CD14-positive monocyte (primary cell): ENCODE measurements around the gene PABPC3. TPM values are rescaled to one million over a fixed set of nuclear protein-coding genes. Genes with fewer than 3 reads are reported as not detected.

Experiments
- DNase-seq, 3 donors: peaks; one replicate each; pipeline ENCODE4 v3.0.0-alpha.2; 2011 to 2022
- H2AFZ ChIP-seq: 2 replicates; pipeline ENCODE4 v1.6.0; 2012; ENCODE audit warnings: mild to moderate bottlenecking, low read depth, low read length, inconsistent platforms; ENCODE audit not compliant: insufficient read depth, poor library complexity, severe bottlenecking
- H3K27ac ChIP-seq, 2 donors: 1 replicate in 1 of 2; 2 replicates in 1 of 2; pipeline ENCODE4 v1.5.1; 2012 to 2013; ENCODE audit warnings: low read length in 2 of 2, control low read depth in 1 of 2, inconsistent platforms in 1 of 2, low read depth in 1 of 2, mild to moderate bottlenecking in 1 of 2
- H3K27me3 ChIP-seq, 2 donors: one replicate each; pipeline versions ENCODE4 v1.6.0 to v1.6.1; 2011 to 2013; ENCODE audit warnings: low read length in 2 of 2; ENCODE audit not compliant: control insufficient read depth in 2 of 2, insufficient read depth in 2 of 2
- H3K36me3 ChIP-seq, 2 donors: replicated peaks in 1 of 2; 1 replicate in 1 of 2; 2 replicates in 1 of 2; pipeline versions ENCODE4 v1.5.1 to v1.6.1; 2012 to 2013; ENCODE audit warnings: low read length in 2 of 2, control low read depth in 1 of 2, inconsistent platforms in 1 of 2, mild to moderate bottlenecking in 1 of 2; ENCODE audit not compliant: insufficient read depth in 2 of 2, control insufficient read depth in 1 of 2
- H3K4me1 ChIP-seq, 2 donors: 1 replicate in 1 of 2; 2 replicates in 1 of 2; pipeline versions ENCODE4 v1.5.1 to v1.6.1; 2012 to 2013; ENCODE audit warnings: low read length in 2 of 2, control low read depth in 1 of 2, inconsistent platforms in 1 of 2, mild to moderate bottlenecking in 1 of 2, moderate library complexity in 1 of 2; ENCODE audit not compliant: insufficient read depth in 2 of 2, control insufficient read depth in 1 of 2
- H3K4me2 ChIP-seq: replicated peaks from 2 replicates; pipeline ENCODE3; 2012; ENCODE audit warnings: low read length, moderate library complexity, mild to moderate bottlenecking; ENCODE audit not compliant: poor library complexity, severe bottlenecking; ENCODE audit errors: extremely low read depth
- H3K4me3 ChIP-seq, 3 experiments: fragments of 200-600 bp in 1 of 3; sonication (generic) in 1 of 3; replicated peaks in 1 of 3; 1 replicate in 2 of 3; 2 replicates in 1 of 3; pipeline ENCODE4 v1.5.1; 2011 to 2013; ENCODE audit warnings: low read length in 3 of 3, mild to moderate bottlenecking in 3 of 3, control low read depth in 2 of 3, low read depth in 2 of 3, inconsistent platforms in 1 of 3, moderate library complexity in 1 of 3
- H3K79me2 ChIP-seq: 2 replicates; pipeline ENCODE4 v1.6.0; 2012; ENCODE audit warnings: mild to moderate bottlenecking, control low read depth, inconsistent platforms, low read length, moderate library complexity; ENCODE audit not compliant: insufficient read depth
- H3K9ac ChIP-seq: 2 replicates; pipeline ENCODE4 v1.6.0; 2017; ENCODE audit warnings: low read length, mild to moderate bottlenecking; ENCODE audit not compliant: insufficient read depth, poor library complexity, severe bottlenecking
- H3K9me3 ChIP-seq, 2 donors: replicated peaks in 1 of 2; 1 replicate in 1 of 2; 2 replicates in 1 of 2; pipeline versions ENCODE4 v1.5.1 to v1.6.1; 2012 to 2013; ENCODE audit warnings: low read length in 2 of 2, control low read depth in 1 of 2; ENCODE audit not compliant: control insufficient read depth in 1 of 2, insufficient read depth in 1 of 2
- H4K20me1 ChIP-seq: 2 replicates; pipeline ENCODE4 v1.6.0; 2012; ENCODE audit warnings: mild to moderate bottlenecking, low read length, control low read depth, moderate library complexity; ENCODE audit not compliant: insufficient read depth
- H3K27ac Mint-ChIP-seq, 7 donors: one replicate each; pipeline ENCODE4 v1.8.0; 2020; ENCODE audit warnings: mild to moderate bottlenecking in 7 of 7, mixed read lengths in 7 of 7, moderate library complexity in 6 of 7, inconsistent platforms in 2 of 7
- H3K27me3 Mint-ChIP-seq, 3 donors: one replicate each; pipeline ENCODE4 v1.8.0; 2021 to 2022; ENCODE audit warnings: low read depth in 3 of 3, mild to moderate bottlenecking in 3 of 3, mixed read lengths in 3 of 3, moderate library complexity in 3 of 3, inconsistent platforms in 1 of 3
- H3K36me3 Mint-ChIP-seq, 2 donors: one replicate each; pipeline ENCODE4 v1.8.0; 2020; ENCODE audit warnings: mixed read lengths in 2 of 2, inconsistent platforms in 1 of 2, mild to moderate bottlenecking in 1 of 2
- H3K4me1 Mint-ChIP-seq: one replicate; pipeline ENCODE4 v1.8.0; 2020; ENCODE audit warnings: mild to moderate bottlenecking, mixed read lengths
- H3K4me3 Mint-ChIP-seq, 2 donors: one replicate each; pipeline ENCODE4 v1.8.0; 2020; ENCODE audit warnings: mild to moderate bottlenecking in 2 of 2, mixed read lengths in 2 of 2, moderate library complexity in 1 of 2
- H3K9me3 Mint-ChIP-seq, 7 donors: one replicate each; pipeline ENCODE4 v1.8.0; 2020 to 2022; ENCODE audit warnings: mixed read lengths in 7 of 7, mild to moderate bottlenecking in 6 of 7, moderate library complexity in 6 of 7, inconsistent platforms in 2 of 7
- CTCF ChIP-seq: fragments of 200-600 bp; IDR thresholded peaks from one replicate; pipeline ENCODE4 v1.8.0; 2022; ENCODE audit warnings: antibody characterized with exemption, mild to moderate bottlenecking
- WGBS: methylation state at CpG from one replicate; pipeline ENCODE4 v1.1.5; 2013; ENCODE audit warnings: missing lambda C conversion rate; ENCODE audit not compliant: insufficient coverage; 5-methylcytosine and 5-hydroxymethylcytosine counted together
- intact Hi-C, 2 donors: fragments of 100-400 bp; cut with micrococcal nuclease; formaldehyde crosslinking; loops; one replicate each; pipeline versions ENCODE4 v1.15.0 to v1.15.1; 2023
- polyA plus RNA-seq, 3 donors: library from polyadenylated mRNA; depleted of rRNA in 1 of 3; unstranded in 2 of 3; stranded (reverse) in 1 of 3; fragments of 300-500 nt in 2 of 3; fragments of >200 nt in 1 of 3; fragmentation: Illumina TruSeq in 2 of 3; gene quantifications; 1 replicate in 2 of 3; 2 replicates in 1 of 3; pipeline ENCODE4 v1.2.3, GENCODE V29; 2012 to 2021

Gene PABPC3
- polyA plus RNA-seq, 3 donors = 0.04 to 0.17 (median 0.08) TPM

GRCh38 chr13:25065974-25066770 is 29.8 kb upstream of the PABPC3 start:
- Histone ChIP-seq H3K4me1 (no peaks in the 10 kb centered on the region), H2AFZ (no peak overlapping the region), H3K27me3 (peaks cover 0 to 3% of the 10 kb centered on the region in 2 donors), H3K9ac (no peak overlapping the region), H3K4me3 (no peak overlapping the region), H3K9me3 (no peaks in the 10 kb centered on the region), H3K36me3 (no peaks in the 10 kb centered on the region), H3K27ac (no peak overlapping the region), H4K20me1 (no peaks in the 10 kb centered on the region), H3K4me2 (no peak overlapping the region), H3K79me2 (no peaks in the 10 kb centered on the region)
- Mint-ChIP-seq H3K9me3 (peaks cover 0 to 3% (median 0%) of the 10 kb centered on the region in 7 donors), H3K36me3 (no peaks in the 10 kb centered on the region), H3K4me3 (no peak overlapping the region), H3K4me1 (peaks cover 3% of the 10 kb centered on the region), H3K27ac (no peak overlapping the region), H3K27me3 (peaks cover 3 to 17% (median 3%) of the 10 kb centered on the region in 3 donors)
- DNase-seq = no peak
- intact Hi-C loops = no loop called here
- 63% methylated on average over 1 of the region's 8 CpGs for WGBS
- TF ChIP-seq CTCF = no peak

GRCh38 chr13:25067064-25067463 is 28.9 kb upstream of the PABPC3 start:
- Histone ChIP-seq H2AFZ (no peak overlapping the region), H3K27ac (no peak overlapping the region), H3K4me2 (no peak overlapping the region), H3K79me2 (no peaks in the 10 kb centered on the region), H3K9ac (no peak overlapping the region), H3K9me3 (no peaks in the 10 kb centered on the region), H3K4me1 (no peaks in the 10 kb centered on the region), H3K4me3 (no peak overlapping the region), H3K36me3 (no peaks in the 10 kb centered on the region), H3K27me3 (peaks cover 0 to 3% of the 10 kb centered on the region in 2 donors), H4K20me1 (no peaks in the 10 kb centered on the region)
- peaks cover 3 to 17% (median 4%) of the 10 kb centered on the region in 3 donors for H3K27me3 Mint-ChIP-seq
- no peak for TF ChIP-seq CTCF
- no peak for DNase-seq
- H3K36me3 Mint-ChIP-seq = no peaks in the 10 kb centered on the region
- peak overlapping the region in 1 of 7 donors; percentile 39 for H3K27ac Mint-ChIP-seq
- H3K9me3 Mint-ChIP-seq = peaks cover 0 to 3% (median 0%) of the 10 kb centered on the region in 7 donors
- intact Hi-C loops = no loop called here
- 90% methylated on average over 2 of the region's 3 CpGs for WGBS
- peaks cover 3% of the 10 kb centered on the region for H3K4me1 Mint-ChIP-seq
- H3K4me3 Mint-ChIP-seq = no peak overlapping the region
